WTC11 (cell line): ENCODE measurements around the gene PTPRH. TPM values are rescaled to one million over a fixed set of nuclear protein-coding genes. Genes with fewer than 3 reads are reported as not detected.

Experiments
- ATAC-seq: fragments of 200-7000 bp; cut with Tn5 transposase; 2 replicates; pipeline ENCODE4 v1.10.0; 2021; ENCODE audit warnings: mild to moderate bottlenecking, moderate library complexity
- CTCF ChIA-PET: fragments of 300-600 bp; sonication (Branson Sonifier 250); formaldehyde crosslinking; loops from one replicate; lab custom pipeline; 2021; ENCODE audit warnings: antibody characterized with exemption; lab: Charles Lee
- POLR2A ChIA-PET: fragments of 350-600 bp; sonication (Branson Sonifier 250); formaldehyde crosslinking; loops from one replicate; lab custom pipeline; 2021; ENCODE audit warnings: antibody characterized with exemption; lab: Charles Lee
- DNase-seq: peaks from one replicate; pipeline ENCODE4 v3.0.0; 2021; ENCODE audit warnings: low spot score
- H3K27ac Mint-ChIP-seq: 2 replicates; pipeline ENCODE4 v1.8.0; 2021; ENCODE audit warnings: mixed read lengths
- H3K27me3 Mint-ChIP-seq: 2 replicates; pipeline ENCODE4 v1.8.0; 2021; ENCODE audit warnings: low read depth, mild to moderate bottlenecking, moderate library complexity, mixed read lengths
- H3K36me3 Mint-ChIP-seq: 2 replicates; pipeline ENCODE4 v1.8.0; 2021; ENCODE audit warnings: mixed read lengths
- H3K4me1 Mint-ChIP-seq: 2 replicates; pipeline ENCODE4 v1.8.0; 2022; ENCODE audit warnings: mixed read lengths
- H3K4me3 Mint-ChIP-seq: 2 replicates; pipeline ENCODE4 v1.8.0; 2021; ENCODE audit warnings: mild to moderate bottlenecking, moderate library complexity, mixed read lengths
- H3K9me3 Mint-ChIP-seq: 2 replicates; pipeline ENCODE4 v1.8.0; 2021; ENCODE audit warnings: mixed read lengths
- ARID4B ChIP-seq: sonication (generic); formaldehyde crosslinking; IDR thresholded peaks from 2 replicates; pipeline ENCODE4 v1.8.0; 2023; ENCODE audit warnings: missing genetic modification reagents, mild to moderate bottlenecking, borderline replicate concordance
- ATF1 ChIP-seq: sonication (generic); formaldehyde crosslinking; IDR thresholded peaks from 2 replicates; pipeline ENCODE4 v1.8.1; 2023; ENCODE audit warnings: mild to moderate bottlenecking, moderate library complexity, missing genetic modification reagents
- ATF6 ChIP-seq: sonication (generic); formaldehyde crosslinking; IDR thresholded peaks from 2 replicates; pipeline ENCODE4 v1.8.1; 2023; ENCODE audit warnings: mild to moderate bottlenecking, missing genetic modification reagents
- E2F4 ChIP-seq: sonication (generic); formaldehyde crosslinking; IDR thresholded peaks from 2 replicates; pipeline ENCODE4 v1.8.1; 2022; ENCODE audit warnings: low read depth, mild to moderate bottlenecking, moderate library complexity, missing genetic modification reagents, borderline replicate concordance
- EMX1 ChIP-seq: fragments of 250-450 bp; sonication (Bioruptor Pico); IDR thresholded peaks from 2 replicates; pipeline ENCODE4 v1.8.0; 2021; ENCODE audit warnings: mild to moderate bottlenecking
- ESRRA ChIP-seq: sonication (generic); formaldehyde crosslinking; IDR thresholded peaks from 2 replicates; pipeline ENCODE4 v1.8.1; 2022; ENCODE audit warnings: mild to moderate bottlenecking, missing genetic modification reagents, borderline replicate concordance
- FOXP1 ChIP-seq: sonication (generic); formaldehyde crosslinking; IDR thresholded peaks from 2 replicates; pipeline ENCODE4 v1.8.0; 2022; ENCODE audit warnings: missing genetic modification reagents, mild to moderate bottlenecking, moderate library complexity, borderline replicate concordance
- IRF1 ChIP-seq: sonication (generic); formaldehyde crosslinking; IDR thresholded peaks from 2 replicates; pipeline ENCODE4 v1.8.0; 2023; ENCODE audit warnings: missing genetic modification reagents
- IRF2 ChIP-seq: sonication (generic); formaldehyde crosslinking; IDR thresholded peaks from 2 replicates; pipeline ENCODE4 v1.8.0; 2022; ENCODE audit warnings: low read depth, missing genetic modification reagents, borderline replicate concordance
- MYBL2 ChIP-seq: sonication (generic); formaldehyde crosslinking; IDR thresholded peaks from 2 replicates; pipeline ENCODE4 v1.8.1; 2023; ENCODE audit warnings: mild to moderate bottlenecking, moderate library complexity, missing genetic modification reagents
- OVOL2 ChIP-seq: fragments of 250-450 bp; sonication (Bioruptor Pico); IDR thresholded peaks from 2 replicates; pipeline ENCODE4 v1.9.0; 2021; ENCODE audit warnings: mild to moderate bottlenecking, borderline replicate concordance
- PRRX2 ChIP-seq: fragments of 250-450 bp; sonication (Bioruptor Pico); IDR thresholded peaks from 2 replicates; pipeline ENCODE4 v1.8.0; 2021; ENCODE audit warnings: mild to moderate bottlenecking
- RELA ChIP-seq: sonication (generic); formaldehyde crosslinking; IDR thresholded peaks from 2 replicates; pipeline ENCODE4 v1.8.1; 2022; ENCODE audit warnings: missing genetic modification reagents, mild to moderate bottlenecking, borderline replicate concordance
- RORB ChIP-seq: fragments of 250-450 bp; sonication (Bioruptor Pico); IDR thresholded peaks from 2 replicates; pipeline ENCODE4 v1.9.0; 2021; ENCODE audit warnings: mild to moderate bottlenecking
- SOX15 ChIP-seq: fragments of 250-450 bp; sonication (Bioruptor Pico); IDR thresholded peaks from 2 replicates; pipeline ENCODE4 v1.9.0; 2021; ENCODE audit warnings: mild to moderate bottlenecking
- TCF7 ChIP-seq: sonication (generic); formaldehyde crosslinking; IDR thresholded peaks from 2 replicates; pipeline ENCODE4 v1.8.0; 2022; ENCODE audit warnings: mild to moderate bottlenecking, low read depth, missing genetic modification reagents, moderate library complexity
- TEAD4 ChIP-seq: sonication (generic); formaldehyde crosslinking; IDR thresholded peaks from 2 replicates; pipeline ENCODE4 v1.8.0; 2022; ENCODE audit warnings: mild to moderate bottlenecking, missing genetic modification reagents
- ZBTB43 ChIP-seq: sonication (generic); formaldehyde crosslinking; IDR thresholded peaks from 2 replicates; pipeline ENCODE4 v1.8.1; 2023; ENCODE audit warnings: mild to moderate bottlenecking, missing genetic modification reagents
- ZNF121 ChIP-seq: sonication (generic); formaldehyde crosslinking; IDR thresholded peaks from 2 replicates; pipeline ENCODE4 v1.8.0; 2023; ENCODE audit warnings: missing genetic modification reagents
- ZNF138 ChIP-seq: sonication (generic); formaldehyde crosslinking; conservative IDR thresholded peaks from 2 replicates; pipeline ENCODE4 v1.8.1; 2022; ENCODE audit warnings: mild to moderate bottlenecking, moderate library complexity, missing genetic modification reagents
- ZNF281 ChIP-seq: sonication (generic); formaldehyde crosslinking; IDR thresholded peaks from 2 replicates; pipeline ENCODE4 v1.8.0; 2023; ENCODE audit warnings: mild to moderate bottlenecking, missing genetic modification reagents
- total RNA-seq: library from RNA; stranded (reverse); gene quantifications from 3 replicates; pipeline ENCODE4 v1.2.3, GENCODE V29; 2021

PTPRH gene
- total RNA-seq, 1 experiment from 2014 or later: 0.63 TPM

- TF ChIP-seq IRF2 (no peak), ZNF121 (peak; percentile 99), TCF7 (no peak), MYBL2 (CRISPR knock-in tag) (no peak), TEAD4 (CRISPR knock-in tag) (no peak)
These were observed 30.3 kb downstream of the PTPRH start (continued) for GRCh38 chr19:55178781-55179599.

- peaks cover 94% of the 10 kb centered on the region for H3K27me3 Mint-ChIP-seq
- POLR2A ChIA-PET: interaction anchor here (0.8 kb wide), 1 partner anchor 20 kb away, joined by 3 read pairs; no protein-coding TSS in a partner anchor
- H3K27ac Mint-ChIP-seq: no peak overlapping the region
- CTCF ChIA-PET: interaction anchor here (0.5 to 3.6 kb wide), 7 partner anchors 10 to 242 kb away, joined by 3 to 23 read pairs (median 7); partner anchors contain the start of gene DNAAF3
- no peaks in the 10 kb centered on the region for H3K36me3 Mint-ChIP-seq
- H3K9me3 Mint-ChIP-seq: no peaks in the 10 kb centered on the region
- H3K4me3 Mint-ChIP-seq: no peak overlapping the region
- DNase-seq (no peak), ATAC-seq (no peak)
- H3K4me1 Mint-ChIP-seq: peaks cover 28% of the 10 kb centered on the region
- TF ChIP-seq RORB (CRISPR knock-in tag) (no peak), ATF6 (no peak), ZNF138 (no peak), ZBTB43 (CRISPR knock-in tag) (no peak), IRF1 (CRISPR knock-in tag) (no peak), FOXP1 (CRISPR knock-in tag) (no peak), OVOL2 (CRISPR knock-in tag) (no peak), ESRRA (CRISPR knock-in tag) (no peak), ATF1 (CRISPR knock-in tag) (no peak), E2F4 (CRISPR knock-in tag) (no peak), EMX1 (CRISPR knock-in tag) (no peak), RELA (CRISPR knock-in tag) (no peak), SOX15 (no peak), ARID4B (CRISPR knock-in tag) (no peak), PRRX2 (CRISPR knock-in tag) (no peak), ZNF281 (no peak)
These were observed 33.2 kb downstream of the PTPRH start for GRCh38 chr19:55176076-55176475.
